Gastrocnemius medialis (tissue), 4 donors: ENCODE data around the gene GRIA4.

ENCODE experiments used
- POLR2A ChIP-seq, 2 donors: fragments of 450-650 bp; IDR thresholded peaks; one replicate each; pipeline ENCODE4 v1.6.1; 2017; ENCODE audit warnings: antibody characterized with exemption in 2 of 2, mild to moderate bottlenecking in 2 of 2, moderate library complexity in 2 of 2
- TF ChIP-seq, protein P1 (sequence below), 5 experiments: fragments of 450-650 bp in 3 of 5; fragments of 200-600 bp in 2 of 5; sonication (generic) in 2 of 5; IDR thresholded peaks in 4 of 5; conservative IDR thresholded peaks in 1 of 5; 1 replicate in 4 of 5; 2 replicates in 1 of 5; pipeline ENCODE4 v1.5.1; 2016 to 2019; ENCODE audit warnings: antibody characterized with exemption in 5 of 5, mild to moderate bottlenecking in 3 of 5, moderate library complexity in 3 of 5

DNA sequence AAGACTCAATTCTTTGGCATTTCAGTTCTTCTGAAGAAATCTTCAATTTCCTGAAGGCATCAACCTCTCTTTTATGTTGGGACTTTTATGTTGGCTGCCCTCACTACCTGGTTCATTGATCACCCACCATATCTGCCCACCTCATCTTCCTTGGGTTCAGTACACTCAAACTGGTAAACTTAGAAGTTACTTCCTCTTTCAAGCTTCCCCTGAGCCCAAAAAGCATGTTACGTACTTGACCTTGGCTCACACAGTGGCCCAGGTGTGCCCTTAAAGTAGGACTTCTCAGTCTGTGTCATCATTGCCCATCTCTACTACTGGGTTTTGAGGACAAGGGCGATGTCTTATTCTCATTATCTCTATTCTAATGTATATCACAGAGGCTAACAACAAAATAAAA is 86.1 kb downstream of the GRIA4 start:
- TF ChIP-seq POLR2A (IDR thresholded peaks at IDR 0.05) = no peak
- TF ChIP-seq, protein P1, sequence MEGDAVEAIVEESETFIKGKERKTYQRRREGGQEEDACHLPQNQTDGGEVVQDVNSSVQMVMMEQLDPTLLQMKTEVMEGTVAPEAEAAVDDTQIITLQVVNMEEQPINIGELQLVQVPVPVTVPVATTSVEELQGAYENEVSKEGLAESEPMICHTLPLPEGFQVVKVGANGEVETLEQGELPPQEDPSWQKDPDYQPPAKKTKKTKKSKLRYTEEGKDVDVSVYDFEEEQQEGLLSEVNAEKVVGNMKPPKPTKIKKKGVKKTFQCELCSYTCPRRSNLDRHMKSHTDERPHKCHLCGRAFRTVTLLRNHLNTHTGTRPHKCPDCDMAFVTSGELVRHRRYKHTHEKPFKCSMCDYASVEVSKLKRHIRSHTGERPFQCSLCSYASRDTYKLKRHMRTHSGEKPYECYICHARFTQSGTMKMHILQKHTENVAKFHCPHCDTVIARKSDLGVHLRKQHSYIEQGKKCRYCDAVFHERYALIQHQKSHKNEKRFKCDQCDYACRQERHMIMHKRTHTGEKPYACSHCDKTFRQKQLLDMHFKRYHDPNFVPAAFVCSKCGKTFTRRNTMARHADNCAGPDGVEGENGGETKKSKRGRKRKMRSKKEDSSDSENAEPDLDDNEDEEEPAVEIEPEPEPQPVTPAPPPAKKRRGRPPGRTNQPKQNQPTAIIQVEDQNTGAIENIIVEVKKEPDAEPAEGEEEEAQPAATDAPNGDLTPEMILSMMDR (IDR thresholded peaks at IDR 0.05 in 4 of 5, conservative IDR thresholded peaks at IDR 0.05 in 1 of 5) = no peak
